GM19438 (cell line): Measurements from ENCODE around the gene ATP6V1C2.
"Not testable (repeated sequence)": the region's sequence is repeated elsewhere in the genome, so short reads cannot be mapped to it uniquely, and the experiment has no call there.

Source experiments
- ATAC-seq: cut with Tn5 transposase; IDR thresholded peaks from one replicate; pipeline ENCODE4 v1.9.1; 2021; ENCODE audit warnings: low read depth; ENCODE audit not compliant: unreplicated experiment

ATP6V1C2 gene

DNA sequence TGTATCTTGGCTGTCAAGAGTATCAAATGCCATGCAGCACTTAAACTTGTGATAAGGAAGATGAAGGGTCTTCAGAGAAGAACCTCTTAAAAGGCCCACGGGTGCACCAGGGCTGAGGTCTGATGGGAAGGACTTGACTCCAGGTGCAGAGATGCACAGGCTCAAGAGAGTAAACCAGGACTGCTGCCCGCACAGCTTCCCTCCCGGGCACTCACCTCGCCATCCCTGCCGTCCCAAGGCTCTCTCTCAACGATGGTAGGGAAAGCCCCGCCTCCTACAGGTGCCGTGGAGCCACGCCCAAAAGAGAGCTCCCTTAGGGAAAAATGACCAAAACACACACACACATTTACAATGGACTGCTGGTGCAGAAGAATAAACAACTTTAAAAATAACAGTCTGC is 63.3 kb downstream of the ATP6V1C2 start:
- ATAC-seq, result no peak

DNA sequence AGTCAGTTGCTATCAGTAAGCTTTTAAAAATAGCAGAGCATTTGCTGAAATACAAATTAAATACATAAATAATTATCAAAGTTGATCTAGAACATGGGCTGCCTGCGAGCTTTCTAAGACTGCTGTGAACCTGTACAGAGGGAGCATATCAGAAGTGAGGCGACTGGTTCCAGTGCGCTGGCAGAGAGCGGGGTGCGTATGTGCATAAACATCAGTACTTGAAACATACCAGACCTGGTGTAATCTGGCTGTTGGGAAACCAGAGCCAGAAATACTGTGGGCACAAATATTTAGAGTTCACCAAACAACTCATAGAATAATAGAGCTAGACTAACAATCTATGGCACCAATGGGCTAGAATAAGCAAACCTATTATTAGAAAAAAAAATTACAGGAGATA is 63.8 kb downstream of the ATP6V1C2 start:
- ATAC-seq, result no peak

DNA sequence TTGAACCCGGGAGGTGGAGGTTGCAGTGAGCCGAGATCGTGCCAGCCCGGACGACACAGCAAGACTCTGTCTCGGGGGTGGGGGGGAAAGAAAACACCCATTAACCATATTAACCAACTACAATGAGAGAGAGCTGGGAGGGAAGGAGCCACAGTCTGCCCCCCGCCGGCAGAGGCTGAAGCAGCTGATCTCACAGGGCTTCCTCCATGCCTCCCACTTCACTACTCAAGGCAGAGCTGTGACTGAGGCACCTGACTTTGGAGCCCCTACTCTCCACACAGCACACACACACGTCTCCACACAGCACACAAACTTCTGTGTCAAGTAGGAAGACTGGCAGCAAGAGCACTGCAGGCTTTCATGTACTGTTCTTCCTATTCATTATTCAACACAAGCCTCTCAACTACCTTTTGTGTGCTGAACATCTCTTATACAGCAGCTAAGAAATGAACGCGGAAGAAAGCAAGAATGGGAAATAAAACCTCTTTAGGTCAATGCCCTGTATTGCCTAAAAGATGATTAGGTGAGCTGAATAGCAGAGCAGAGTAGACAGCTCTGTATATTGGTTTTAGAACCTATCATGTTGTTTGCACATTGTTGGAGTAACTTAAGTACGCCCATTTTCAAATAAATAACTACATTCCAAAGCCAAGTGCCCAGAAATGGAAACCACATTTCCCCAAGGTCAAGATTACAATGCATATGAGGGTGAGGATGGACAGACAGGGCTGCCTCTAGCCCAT is 65.0 kb downstream of the ATP6V1C2 start:
- ATAC-seq, result no peak

DNA sequence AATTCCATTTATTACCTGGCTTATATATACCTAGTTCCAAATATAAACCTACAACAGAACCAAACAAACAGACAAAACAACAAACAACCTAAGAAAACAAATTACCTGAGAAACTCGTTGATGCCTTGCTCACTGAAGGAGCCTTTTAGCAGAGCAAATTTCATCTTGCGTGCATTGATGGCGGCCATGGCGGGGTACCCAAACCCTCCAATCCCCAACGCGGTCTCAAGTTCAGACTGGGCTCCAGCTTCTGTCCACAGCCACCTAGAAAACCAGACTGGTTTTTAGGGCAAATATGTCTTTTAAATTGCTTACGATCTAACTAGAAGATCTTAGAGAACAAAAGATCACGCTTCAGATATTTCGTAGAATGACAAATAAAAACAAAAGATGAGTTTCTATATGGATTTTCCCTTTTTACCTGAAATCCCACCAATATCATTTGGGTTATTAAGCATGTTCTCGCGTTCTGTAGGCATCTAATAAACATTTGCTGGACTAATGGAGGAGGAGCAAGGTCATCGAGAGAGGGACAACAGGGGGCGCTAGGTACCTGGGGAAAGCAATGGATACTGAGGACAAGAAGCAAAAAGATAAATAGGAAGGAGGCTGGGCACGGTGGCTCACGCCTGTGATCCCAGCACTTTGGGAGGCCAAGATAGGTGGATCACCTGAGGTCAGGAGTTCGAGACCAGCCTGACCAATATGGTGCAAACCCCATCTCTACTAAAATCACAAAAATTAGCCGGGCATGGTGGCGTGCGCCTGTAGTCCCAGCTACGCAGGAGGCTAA is 65.9 kb downstream of the ATP6V1C2 start:
- ATAC-seq, result no peak

DNA sequence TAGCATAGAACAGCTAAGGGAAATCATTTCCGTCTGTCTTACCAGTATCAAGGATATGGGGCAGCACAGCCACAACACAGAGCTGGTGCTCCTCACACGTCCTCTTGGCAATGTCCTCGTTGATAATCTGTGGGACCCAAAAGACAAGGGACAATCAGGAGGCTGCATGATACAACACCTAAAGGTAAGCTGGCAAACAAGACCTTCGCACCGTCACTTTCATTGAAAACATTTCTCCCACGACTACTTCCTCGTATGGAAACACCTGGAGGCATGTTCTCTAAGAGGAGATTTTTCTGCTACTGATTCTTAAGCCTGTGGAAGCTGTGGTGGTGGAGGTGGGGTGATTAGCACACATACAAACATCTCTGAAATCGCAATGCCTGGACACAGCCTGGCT is 67.4 kb downstream of the ATP6V1C2 start:
- ATAC-seq, result no peak

DNA sequence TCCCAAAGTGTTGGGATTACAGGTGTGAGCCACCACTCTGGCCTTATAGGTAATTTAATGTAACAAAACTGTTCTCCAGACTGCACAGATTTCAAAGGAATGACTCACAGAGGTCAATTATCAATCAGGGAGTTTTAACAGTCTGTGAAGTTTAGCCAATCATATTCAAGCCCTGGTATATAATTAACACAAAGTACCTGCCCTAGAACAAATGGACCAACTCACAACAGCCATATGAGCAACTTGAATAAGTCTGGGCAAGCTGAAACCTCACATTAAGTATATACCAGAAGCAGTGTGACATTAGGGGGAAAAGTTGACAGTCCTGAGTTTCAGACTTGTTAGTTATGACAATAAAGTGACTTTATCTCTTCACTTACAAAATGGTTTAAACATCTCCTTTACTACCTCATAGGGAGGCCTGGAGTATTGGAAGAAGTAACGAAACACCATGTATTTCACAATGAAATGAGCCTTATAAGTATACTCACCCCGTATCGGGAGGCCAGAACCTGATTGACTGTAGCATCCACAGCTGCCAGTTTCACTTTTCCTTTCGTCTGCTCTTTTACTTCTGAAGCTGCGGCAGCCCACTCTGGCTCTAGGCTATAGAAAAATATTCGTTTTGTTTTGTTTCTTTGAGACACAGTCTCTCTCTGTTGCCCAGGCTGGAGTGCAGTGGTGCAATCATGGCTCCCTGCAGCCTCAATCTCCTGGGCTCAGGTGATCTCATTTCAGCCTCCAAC is 69.0 kb downstream of the ATP6V1C2 start:
- peak; percentile 93 for ATAC-seq

DNA sequence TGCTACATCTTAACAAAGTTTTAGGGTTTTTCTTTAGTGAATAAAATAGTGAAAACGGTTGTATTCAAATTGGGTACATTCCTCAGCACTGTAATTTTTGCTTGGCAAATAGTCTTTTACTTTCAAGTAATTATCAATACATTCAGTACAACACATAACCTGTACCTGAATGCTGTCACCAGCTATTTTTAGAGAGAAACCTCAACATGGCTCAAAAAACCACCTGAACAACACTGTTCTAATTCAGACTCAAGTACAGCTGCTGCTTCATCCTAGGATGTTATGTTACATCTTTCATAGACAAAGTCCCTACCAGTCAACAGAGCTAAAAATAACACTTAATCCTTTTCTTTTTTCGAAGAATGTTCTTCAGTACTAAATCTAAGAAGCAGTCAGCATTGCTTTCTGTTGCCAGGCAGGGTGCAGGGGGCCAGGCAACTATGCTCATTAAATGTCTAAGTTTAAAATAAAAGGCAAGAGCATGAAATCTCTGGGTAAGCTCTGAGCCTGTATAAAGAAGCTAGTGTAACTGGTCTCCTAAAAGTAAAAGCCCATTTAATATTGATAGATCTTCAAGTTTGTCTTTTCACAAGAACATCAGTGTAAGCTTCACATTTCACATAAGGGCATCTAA is 70.7 kb downstream of the ATP6V1C2 start:
- no peak for ATAC-seq

DNA sequence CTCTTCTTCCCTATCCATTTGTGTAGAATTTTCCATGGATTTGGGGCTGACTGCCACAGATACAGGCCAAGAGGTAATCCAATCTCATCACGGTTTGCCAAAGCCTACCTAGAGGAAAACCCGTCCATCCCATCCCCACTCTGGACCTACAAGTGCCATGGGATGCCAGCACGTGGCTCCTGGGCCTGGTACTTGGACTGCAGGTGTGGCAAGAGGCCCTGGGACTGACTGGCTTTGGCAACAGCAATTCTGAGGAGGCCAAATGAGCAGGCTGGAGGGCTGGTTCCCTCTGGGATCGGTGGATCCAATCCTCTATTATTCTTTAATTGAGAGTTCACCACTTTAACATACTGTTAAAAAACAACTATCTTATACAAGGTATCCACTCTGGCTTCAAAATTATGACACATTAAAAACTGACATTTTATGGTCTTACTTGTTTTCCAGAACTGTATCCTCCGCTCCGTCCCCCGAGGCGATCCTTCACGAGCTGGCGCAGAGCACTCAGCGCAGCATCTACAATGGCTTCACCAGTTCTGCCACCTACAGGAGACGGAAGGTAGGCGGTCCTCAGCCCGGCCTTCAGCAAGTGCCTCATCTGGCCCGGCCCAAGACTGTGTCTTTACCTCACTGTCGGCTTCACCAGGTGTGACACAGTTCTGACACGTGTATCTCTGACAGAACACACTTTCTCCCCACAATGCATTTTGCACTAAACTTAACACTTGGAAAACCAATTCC is 71.4 kb downstream of the ATP6V1C2 start:
- no peak for ATAC-seq

DNA sequence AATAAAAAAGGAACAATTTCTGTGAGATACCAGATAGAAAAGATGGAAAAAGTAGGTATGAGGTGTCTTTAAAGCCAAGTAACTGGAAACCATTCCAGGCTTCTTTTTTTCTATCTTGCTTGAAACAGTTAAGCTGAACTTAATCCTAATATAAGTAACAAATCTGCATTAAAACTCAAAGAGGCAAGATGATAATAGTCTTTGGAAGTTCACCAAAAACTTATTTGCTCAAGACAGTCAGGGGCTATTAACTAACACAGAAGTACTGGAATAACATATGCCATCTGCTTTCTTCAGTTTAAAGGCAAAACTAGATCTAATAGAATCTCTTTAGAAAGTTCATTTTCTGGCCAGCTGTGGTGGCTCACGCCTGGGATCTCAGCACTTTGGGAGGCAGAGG is 72.4 kb downstream of the ATP6V1C2 start:
- no peak for ATAC-seq

DNA sequence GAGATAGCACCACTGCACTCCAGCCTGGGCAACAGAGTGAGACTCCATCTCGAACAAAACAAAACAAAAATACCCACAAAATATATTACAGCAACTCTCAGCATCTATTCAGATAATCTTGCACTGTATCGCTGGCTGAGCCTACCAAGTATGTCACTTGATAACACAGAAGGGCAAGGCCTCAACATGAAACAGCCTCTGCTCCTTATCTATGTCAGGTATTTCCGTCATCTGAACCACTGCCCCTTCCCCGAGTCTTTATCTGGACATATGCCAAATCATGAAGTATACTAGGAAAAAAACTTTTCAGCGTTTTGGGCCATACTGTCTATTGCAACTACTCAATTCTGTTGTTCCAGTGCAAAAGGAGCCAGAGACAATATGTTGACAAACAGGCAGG is 73.4 kb downstream of the ATP6V1C2 start:
- no peak for ATAC-seq

DNA sequence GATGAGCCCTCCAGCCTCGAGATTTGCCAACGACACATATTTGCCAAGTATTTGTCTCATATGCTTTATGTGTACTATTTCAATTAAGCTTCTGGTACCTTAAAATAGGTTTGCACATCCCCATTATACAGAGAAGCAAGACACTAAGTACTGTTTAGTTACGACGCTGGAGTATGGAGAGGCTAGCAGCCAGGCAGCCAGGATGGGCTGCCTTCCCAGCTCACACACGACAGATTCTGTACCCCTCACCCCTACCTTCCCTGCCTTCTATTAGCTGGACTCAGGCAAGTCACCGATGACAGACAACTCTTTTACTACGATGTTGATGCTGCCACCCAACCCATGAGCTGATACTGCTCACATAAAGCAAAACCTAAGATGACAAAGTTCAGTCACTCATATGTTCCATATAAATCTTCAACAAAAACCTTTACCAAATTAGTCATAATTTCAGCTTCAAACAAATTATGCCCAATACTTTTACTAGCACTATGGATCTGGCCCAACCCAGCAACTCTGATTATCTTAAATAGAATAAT is 74.1 kb downstream of the ATP6V1C2 start:
- no peak for ATAC-seq

DNA sequence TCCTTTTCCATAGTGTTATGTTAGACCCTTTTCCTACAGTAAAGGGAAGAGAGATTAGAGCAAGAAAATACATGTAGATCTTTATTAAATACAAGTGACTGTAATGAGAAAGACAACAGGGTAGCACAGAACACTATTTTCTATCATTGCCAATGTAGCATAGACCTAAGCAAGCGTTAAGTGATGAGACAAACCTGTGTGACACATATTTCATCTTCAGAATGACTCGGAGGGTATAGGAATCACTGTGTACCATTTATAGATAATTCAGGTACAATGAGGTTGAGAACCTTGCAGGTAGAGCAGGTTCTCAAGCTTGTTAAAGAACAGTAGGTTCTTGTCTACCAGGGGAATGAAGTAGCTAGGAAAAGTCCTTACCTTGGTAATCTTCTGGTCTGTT is 75.3 kb downstream of the ATP6V1C2 start:
- ATAC-seq, result no peak

DNA sequence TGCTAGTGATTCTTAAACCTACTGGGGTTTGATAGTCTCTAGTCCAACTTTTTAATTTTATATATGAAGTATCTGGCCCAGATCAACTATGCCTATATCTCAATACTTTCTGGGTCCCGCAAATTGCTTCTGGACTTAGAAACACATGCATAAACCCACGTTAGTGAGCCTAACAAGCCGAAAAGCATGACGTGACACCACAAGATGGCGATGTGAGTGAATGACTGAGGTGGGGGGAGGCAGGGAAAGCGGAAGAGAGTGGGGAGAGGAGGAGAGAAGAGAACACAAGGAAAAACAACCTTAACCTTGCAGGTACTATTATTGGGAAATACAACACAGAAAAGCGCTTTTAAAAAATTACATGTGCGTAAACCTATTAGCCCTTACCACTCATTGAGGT is 77.4 kb downstream of the ATP6V1C2 start:
- no peak for ATAC-seq

DNA sequence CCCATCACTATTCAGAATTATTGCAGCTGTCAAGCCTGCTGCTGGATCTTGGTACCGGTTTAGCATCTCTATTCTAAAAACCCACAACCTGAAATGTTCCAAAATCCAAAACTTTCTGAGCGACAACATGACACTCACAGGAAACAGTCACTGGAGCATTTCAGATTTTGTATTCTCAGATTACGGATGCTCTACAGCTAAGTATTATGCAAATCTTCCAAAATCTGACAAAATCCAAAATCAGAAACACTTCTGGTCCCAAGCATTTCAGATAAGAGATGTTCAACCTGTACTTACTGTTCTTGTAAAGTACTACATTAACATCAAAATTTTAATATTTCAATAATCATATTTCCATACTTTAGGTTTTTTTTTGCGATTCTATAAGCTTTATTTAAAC is 78.7 kb downstream of the ATP6V1C2 start:
- no peak for ATAC-seq

DNA sequence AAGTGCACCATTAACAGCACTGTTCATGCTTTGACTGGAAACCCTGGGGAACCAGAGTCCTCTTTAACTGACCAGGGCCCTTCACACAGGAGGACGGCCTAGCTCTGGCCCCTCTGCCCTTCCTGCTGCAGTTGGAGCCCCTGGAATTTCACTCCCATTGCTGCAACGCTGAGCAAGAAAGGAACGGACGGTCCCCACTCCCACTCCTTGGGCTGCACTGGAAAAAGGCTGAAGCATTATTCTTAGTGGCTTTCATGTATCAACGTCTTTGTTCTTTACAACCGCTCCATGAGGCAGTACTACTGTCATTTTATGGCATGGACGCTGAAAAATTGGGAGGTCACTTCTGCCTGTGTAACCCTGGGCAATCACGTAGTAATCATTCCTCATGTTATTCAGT is 81.2 kb downstream of the ATP6V1C2 start:
- ATAC-seq, result no peak

DNA sequence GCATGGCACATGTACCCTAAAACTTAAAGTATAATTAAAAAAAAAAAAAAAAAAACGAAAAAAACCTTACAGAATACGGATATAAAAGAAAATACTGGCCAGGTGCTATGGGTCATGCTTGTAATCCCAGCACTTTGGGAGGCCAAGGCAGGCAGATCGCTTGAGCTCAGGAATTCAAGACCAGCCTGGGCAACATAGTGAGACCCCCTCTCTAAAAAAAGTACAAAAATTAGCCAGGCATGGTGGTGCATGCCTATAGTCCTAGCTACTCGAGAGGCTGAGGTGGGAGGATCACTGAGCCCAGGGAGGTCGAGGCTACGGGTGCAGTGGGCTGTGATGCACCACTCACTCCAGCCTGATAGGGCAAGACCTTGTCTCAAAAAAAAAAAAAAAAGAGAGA is 84.6 kb downstream of the ATP6V1C2 start:
- ATAC-seq, result not testable (repeated sequence)

DNA sequence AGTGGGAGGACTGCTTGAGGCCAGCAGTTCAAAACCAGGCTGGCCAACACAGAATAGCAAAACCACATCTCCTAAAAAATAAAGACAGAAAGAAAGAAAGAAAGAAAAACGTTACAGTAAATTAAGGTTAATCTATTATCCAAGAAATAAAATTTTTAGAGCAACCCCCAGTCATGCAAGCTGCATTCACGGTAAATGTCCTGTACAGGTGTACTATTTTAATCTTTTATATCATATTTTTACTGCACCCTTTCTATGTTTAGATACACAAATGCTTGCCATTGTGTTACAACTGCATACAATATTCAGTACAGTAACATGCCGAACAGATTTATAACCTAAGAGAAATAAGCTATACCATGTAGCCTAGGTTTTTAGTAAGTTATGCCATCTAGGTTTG is 85.1 kb downstream of the ATP6V1C2 start:
- no peak for ATAC-seq

DNA sequence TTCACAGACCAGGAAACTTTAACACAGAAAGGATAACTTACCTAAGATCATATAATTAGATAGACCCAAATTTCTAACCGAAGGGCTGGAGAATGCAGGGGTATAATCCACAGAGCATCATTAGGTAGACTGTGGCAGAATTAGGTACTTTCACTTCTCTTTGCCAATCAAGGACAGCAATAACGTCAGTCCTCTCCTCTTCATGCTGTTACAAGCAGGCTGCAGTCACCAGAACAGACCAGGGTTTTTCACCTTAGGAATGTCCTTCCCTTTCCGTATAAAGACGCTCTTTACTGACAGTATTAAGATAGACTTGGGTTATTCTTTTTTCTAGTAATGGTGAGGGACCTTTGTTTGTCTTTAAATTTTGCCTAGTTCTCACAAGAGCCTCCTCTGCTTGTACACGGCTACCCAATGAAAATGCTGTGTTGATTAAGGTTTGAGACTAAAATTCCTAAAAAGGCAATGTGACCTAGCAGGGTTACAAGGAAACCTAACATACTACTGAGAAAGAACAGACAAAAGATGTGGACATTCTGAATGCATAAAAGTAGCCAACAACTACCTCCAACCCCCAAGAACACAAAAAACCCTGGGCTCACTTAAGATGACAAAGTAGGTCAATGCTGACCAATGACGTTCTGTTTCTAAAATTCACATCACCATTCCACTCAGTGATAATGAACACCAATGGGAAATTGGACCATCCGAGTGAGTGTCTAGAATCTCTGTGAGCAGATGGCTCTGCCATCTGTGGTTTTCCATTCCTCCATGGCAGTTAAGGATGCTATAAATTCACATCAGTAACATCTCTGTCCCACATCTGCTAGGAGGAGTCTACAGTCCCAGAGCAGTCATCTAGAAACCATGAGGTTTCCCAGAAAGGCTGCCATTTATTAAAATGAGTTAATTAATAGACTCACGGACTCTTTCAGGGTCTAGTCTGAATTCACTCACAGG is 89.1 kb downstream of the ATP6V1C2 start:
- ATAC-seq, result peak; percentile 30

DNA sequence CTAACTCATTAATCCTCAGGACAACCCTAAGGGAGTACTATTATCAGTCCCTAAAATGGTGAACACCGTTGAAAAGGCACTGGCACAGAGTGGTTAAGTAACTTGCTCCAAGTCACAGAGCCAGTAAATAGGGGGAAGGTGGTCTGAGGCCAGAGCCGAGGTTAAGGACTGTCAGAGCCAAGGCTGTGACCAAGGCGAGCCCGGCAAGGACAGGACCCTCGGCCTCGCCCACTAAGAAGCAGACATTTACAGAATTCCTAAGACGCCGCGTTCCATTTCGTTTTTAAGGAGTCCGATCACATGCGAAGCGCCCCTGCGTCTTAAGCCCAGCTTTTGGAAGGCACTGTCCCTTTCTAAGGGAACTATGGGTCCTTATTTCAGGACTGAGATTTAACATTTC is 90.1 kb downstream of the ATP6V1C2 start:
- no peak for ATAC-seq
